Activated T-cell treated with anti-CD3 and anti-CD28 coated beads, Interleukin-2, amount 50 U/mL, for 72 hours (primary cell): ENCODE results near the gene DIP2C. TPM values are rescaled to one million over a fixed set of nuclear protein-coding genes. Genes with fewer than 3 reads are reported as not detected.

Experiments used
- ATAC-seq, 2 donors: fragments of 150-1000 bp; cut with Tn5 transposase; replicated peaks in 1 of 2; 2 replicates each; pipeline ENCODE4 v1.10.0; 2021; ENCODE audit warnings: moderate library complexity in 2 of 2, mild to moderate bottlenecking in 1 of 2
- DNase-seq, 2 donors: peaks; one replicate each; pipeline ENCODE4 v3.0.0; 2021 to 2022; ENCODE audit warnings: mixed read lengths in 1 of 2
- H3K27ac Mint-ChIP-seq: one replicate; pipeline ENCODE4 v1.8.0; 2022; ENCODE audit warnings: mild to moderate bottlenecking, moderate library complexity, mixed read lengths
- H3K27me3 Mint-ChIP-seq: one replicate; pipeline ENCODE4 v1.8.0; 2022; ENCODE audit warnings: low read depth, mixed read lengths
- H3K36me3 Mint-ChIP-seq, 2 donors: one replicate each; pipeline ENCODE4 v1.8.0; 2022; ENCODE audit warnings: mixed read lengths in 2 of 2, mild to moderate bottlenecking in 1 of 2; ENCODE audit not compliant: insufficient read depth in 2 of 2
- H3K4me1 Mint-ChIP-seq: one replicate; pipeline ENCODE4 v1.8.0; 2022; ENCODE audit warnings: low read depth, mixed read lengths
- H3K4me3 Mint-ChIP-seq, 2 donors: one replicate each; pipeline ENCODE4 v1.8.0; 2022; ENCODE audit warnings: mild to moderate bottlenecking in 2 of 2, mixed read lengths in 2 of 2, moderate library complexity in 2 of 2
- H3K9me3 Mint-ChIP-seq, 2 donors: one replicate each; pipeline ENCODE4 v1.8.0; 2022; ENCODE audit warnings: mixed read lengths in 2 of 2
- total RNA-seq, 2 donors: library from RNA; stranded (reverse); gene quantifications; one replicate each; pipeline ENCODE4 v1.2.3, GENCODE V29; 2022

Gene DIP2C
- total RNA-seq, 2 donors from 2014 or later, result 0.70 to 1.6 TPM

DNA sequence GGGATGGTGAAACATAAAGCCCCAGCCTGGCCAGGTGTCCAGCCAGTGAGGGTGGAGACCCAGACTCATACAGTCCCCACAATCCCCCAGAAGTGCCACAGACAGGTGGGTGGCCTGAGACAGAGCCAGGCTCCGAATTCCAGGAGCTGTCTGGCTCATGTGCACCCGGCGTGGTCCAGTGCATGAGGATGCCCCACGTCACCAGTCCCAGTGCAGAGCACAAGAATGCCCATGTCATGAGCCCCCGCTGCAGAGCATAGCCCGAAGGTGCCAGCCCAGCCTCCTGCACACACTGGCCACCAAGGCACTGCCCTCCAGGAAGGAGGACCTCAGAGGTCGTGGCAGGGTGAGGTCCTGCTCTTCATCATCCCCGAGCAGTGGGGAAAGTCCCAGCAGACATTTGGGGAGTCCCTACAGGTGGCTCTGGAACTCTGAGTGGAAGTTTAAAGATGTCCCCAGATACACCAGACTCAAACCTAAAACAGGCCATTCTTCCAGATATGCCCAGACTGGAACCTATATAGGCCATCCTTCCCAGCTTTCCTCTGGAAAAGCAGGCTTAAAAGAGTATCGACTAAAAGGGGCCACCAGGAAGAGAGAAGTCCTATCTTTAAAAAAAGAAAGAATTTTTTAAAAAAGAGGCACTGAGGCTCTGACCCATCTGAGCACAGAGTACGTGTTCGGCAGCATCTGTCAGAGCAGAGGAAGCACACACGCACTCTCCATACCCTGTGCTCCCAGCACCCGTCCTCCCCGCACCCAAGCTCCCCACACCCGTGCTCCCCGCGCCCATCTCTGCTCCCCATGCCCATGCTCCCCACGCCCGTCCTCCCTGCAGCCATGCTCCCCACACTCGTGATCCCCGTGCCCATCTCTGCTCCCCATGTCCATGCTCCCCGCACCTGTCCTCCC is 11.5 kb downstream of the DIP2C start:
- Mint-ChIP-seq H3K27me3 (peaks cover 19% of the 10 kb centered on the region), H3K4me3 (no peak overlapping the region), H3K4me1 (peaks cover 24% of the 10 kb centered on the region), H3K9me3 (no peaks in the 10 kb centered on the region), H3K27ac (no peak overlapping the region), H3K36me3 (no peaks in the 10 kb centered on the region)
- DNase-seq (no peak), ATAC-seq (no peak)

DNA sequence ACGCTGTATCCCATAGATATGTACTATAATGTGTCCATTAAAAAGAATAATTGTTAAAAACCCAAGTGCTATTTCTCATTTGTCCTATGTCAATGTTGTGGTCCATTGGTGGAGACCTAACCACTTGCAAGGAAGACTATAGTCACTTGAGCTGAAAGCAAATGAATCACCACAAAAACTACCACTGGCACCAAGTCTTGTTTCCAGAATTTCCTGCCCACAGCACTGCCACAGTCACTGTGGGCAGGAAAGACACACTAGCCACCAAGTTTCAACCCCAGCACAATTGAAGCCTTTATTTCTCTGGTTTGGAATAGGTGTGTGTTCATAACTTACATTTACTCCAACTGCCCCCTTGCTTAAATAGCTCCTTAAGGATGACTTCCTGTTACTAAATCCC is 12.4 kb downstream of the DIP2C start:
- Mint-ChIP-seq H3K36me3 (no peaks in the 10 kb centered on the region), H3K4me1 (peaks cover 24% of the 10 kb centered on the region), H3K27ac (no peak overlapping the region), H3K27me3 (peaks cover 9% of the 10 kb centered on the region), H3K9me3 (no peaks in the 10 kb centered on the region), H3K4me3 (peak overlapping the region in 1 of 2 donors; percentile 40)
- DNase-seq (peak; percentile 23 to 34), ATAC-seq (peak; percentile 77 to 78)

DNA sequence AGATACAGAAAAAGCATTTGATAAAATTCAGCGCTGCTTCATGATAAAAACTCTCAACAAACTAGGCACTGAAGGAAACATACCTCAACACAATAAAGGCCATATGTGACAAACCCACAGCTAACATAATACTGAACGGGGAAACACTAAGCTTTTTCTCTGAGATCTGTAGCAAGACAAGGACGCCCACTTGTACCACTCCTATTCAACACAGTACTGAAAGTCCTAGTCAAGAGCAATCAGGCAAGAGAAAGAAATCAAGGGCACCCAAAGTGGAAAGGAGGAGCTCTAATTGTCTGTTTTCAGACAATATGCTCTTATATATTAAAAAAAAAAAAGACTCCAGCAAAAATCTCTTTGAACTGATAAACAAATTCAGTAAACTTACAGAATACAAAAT is 13.3 kb downstream of the DIP2C start:
- ATAC-seq (peak; percentile 82 to 89), DNase-seq (no peak)
- Mint-ChIP-seq H3K27me3 (peaks cover 8% of the 10 kb centered on the region), H3K36me3 (no peaks in the 10 kb centered on the region), H3K4me3 (peak overlapping the region in 1 of 2 donors; percentile 0), H3K27ac (no peak overlapping the region), H3K4me1 (peaks cover 24% of the 10 kb centered on the region), H3K9me3 (no peaks in the 10 kb centered on the region)

DNA sequence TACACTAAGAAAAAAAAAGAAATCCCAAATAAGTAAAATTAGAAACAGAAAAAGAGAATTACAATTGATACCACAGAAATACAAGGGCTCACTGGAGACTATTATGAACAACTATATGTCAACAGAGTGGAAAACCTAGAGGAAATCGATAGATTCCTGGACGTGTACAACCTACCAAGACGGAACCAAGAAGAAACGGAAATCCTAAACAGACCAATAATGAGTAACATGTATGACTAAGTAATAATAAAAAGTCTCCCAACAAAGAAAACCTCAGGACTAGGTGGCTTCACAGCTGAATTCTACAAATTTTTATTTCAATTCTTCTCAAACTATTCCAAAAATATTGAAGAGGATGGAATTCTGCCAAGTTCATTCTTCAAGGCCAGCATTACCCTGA is 13.9 kb downstream of the DIP2C start:
- H3K27me3 Mint-ChIP-seq, result peaks cover 8% of the 10 kb centered on the region
- no peaks in the 10 kb centered on the region for H3K36me3 Mint-ChIP-seq
- no peak overlapping the region for H3K4me3 Mint-ChIP-seq
- no peak for ATAC-seq
- no peaks in the 10 kb centered on the region for H3K9me3 Mint-ChIP-seq
- no peak for DNase-seq
- no peak overlapping the region for H3K27ac Mint-ChIP-seq
- peaks cover 24% of the 10 kb centered on the region for H3K4me1 Mint-ChIP-seq

DNA sequence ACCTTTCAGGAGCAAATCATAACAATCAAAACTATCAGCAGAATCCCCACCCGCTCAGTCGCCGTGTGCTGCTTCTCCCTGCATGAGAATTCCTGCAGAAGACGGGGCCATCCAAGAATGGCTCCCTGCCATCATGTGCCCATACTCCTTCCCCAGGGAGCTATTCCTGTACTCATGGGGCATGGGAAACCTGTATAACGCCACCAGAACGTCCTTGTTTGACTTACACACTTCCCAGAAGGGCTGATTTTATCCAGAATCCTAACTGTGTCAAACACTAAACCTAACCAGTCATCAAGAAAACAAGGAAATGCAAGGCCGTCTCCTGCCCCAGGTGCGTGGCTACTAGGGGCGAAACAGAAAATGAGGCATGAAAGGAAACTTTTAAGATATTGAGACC is 16.0 kb downstream of the DIP2C start:
- no peaks in the 10 kb centered on the region for H3K36me3 Mint-ChIP-seq
- H3K27ac Mint-ChIP-seq, result no peak overlapping the region
- no peak for DNase-seq
- no peak overlapping the region for H3K4me3 Mint-ChIP-seq
- ATAC-seq, result no peak
- peaks cover 24% of the 10 kb centered on the region for H3K4me1 Mint-ChIP-seq
- peaks cover 8% of the 10 kb centered on the region for H3K27me3 Mint-ChIP-seq
- H3K9me3 Mint-ChIP-seq, result no peaks in the 10 kb centered on the region

DNA sequence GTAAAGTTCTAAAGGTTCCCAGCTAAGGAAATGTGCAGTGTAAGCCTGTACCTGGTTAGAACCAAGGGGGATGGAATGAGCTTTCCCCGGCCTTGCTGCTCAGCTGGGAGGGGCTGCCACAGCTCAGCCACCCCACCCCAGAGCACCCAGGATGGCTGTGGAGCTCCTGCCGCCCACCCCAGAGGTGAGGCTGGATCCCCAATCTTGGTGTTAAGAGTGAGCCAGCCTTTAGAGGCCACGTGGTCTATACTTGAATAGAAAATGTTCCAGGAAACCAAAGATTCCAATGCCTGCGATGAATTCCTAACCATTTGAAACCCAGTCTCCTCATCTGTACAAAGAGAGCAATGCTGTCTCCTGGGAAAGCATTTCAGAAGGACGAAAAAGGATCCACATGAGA is 16.5 kb downstream of the DIP2C start:
- no peak for DNase-seq
- no peak overlapping the region for H3K4me3 Mint-ChIP-seq
- H3K36me3 Mint-ChIP-seq, result no peaks in the 10 kb centered on the region
- ATAC-seq, result no peak
- peaks cover 8% of the 10 kb centered on the region for H3K27me3 Mint-ChIP-seq
- no peak overlapping the region for H3K27ac Mint-ChIP-seq
- peaks cover 24% of the 10 kb centered on the region for H3K4me1 Mint-ChIP-seq
- H3K9me3 Mint-ChIP-seq, result no peaks in the 10 kb centered on the region

DNA sequence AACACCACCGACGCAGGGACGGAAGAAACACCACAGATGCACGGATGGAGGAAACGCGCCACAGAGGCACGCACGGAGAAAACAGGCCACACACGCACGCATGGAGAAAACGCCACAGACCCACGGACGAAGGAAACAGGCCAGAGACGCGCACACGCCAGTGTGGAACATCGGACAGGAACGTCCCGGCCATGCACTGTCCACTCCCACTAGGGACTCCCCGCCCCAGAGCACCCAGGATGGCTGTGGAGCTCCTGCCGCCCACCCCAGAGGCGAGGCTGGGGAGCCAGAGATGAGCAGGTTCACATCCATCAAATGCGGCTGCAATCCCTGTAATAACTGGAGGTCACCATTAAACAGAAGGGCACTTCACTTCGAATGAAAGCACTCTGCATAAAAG is 17.3 kb downstream of the DIP2C start:
- peaks cover 16% of the 10 kb centered on the region for H3K4me1 Mint-ChIP-seq
- DNase-seq (no peak), ATAC-seq (no peak)
- H3K27ac Mint-ChIP-seq, result no peak overlapping the region
- no peaks in the 10 kb centered on the region for H3K36me3 Mint-ChIP-seq
- H3K4me3 Mint-ChIP-seq, result no peak overlapping the region
- H3K9me3 Mint-ChIP-seq, result no peaks in the 10 kb centered on the region
- H3K27me3 Mint-ChIP-seq, result peaks cover 8% of the 10 kb centered on the region

DNA sequence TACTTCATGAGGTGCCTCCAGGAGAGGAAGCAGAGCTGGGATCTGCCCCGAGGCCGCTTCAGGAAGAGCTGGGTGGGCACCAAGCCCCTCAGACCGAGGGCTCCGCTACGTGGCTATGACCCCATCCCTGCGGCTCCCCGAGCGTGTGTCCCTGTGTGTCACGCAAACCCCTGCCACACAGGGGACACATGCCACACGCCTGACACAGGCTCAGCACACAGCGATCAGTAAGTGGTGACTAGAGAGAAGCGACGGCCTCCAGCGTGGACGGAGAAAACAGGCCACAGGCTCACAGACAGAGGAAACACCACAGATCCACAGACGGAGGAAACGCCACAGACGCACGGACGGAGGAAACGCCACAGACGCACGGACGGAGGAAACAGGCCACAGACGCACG is 18.5 kb downstream of the DIP2C start:
- Mint-ChIP-seq H3K36me3 (no peaks in the 10 kb centered on the region), H3K4me1 (peaks cover 4% of the 10 kb centered on the region), H3K4me3 (no peak overlapping the region), H3K27me3 (peaks cover 8% of the 10 kb centered on the region), H3K27ac (no peak overlapping the region), H3K9me3 (no peaks in the 10 kb centered on the region)
- DNase-seq, result no peak
- ATAC-seq, result no peak

DNA sequence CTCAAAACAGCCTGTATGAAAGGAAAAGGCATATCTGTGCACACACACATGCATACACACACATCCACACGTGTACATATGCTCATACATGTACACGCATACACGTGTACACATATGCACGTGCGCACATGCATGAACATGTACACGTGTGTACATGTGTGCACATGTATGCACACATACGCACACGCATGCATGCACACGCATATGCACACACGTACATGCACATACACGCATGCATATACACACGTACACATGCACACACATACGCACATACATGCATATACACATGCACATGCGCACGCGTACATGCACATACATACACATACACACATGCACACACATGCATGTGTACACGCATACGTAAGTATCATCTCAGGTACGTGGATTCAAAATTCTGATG is 19.4 kb downstream of the DIP2C start:
- peaks cover 3% of the 10 kb centered on the region for H3K27me3 Mint-ChIP-seq

DNA sequence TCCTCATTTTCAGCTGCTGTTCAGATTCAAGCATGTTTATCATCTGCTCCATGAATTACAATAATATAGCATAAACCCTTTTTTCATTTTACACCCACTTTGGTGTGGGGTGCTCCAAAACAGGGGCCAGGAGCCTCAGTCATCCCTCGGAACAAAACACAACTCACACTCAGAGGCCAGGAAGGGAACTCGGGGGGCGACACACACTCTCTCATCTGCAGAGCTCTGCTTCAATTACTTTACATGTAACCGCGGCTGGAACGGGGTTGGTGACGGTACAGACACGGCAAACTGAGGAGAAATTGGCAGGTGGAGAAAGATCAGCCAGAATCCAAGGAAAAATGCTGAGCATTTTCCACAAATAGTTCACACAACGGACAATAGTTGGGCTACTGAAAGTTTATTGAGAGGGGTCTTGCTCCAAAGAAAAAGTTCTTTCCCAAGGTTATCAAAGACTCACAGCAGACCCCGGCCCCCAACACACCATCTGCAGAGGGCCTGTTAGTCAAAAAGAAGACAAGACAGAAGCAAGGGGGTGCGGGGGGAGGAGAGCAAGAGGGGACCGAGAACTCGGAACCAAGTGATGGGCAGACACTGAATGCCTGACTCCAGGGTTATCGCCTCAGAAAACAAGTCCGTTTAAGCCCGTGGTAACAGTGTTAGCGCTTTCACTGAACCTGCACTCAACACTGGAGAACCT is 20.5 kb downstream of the DIP2C start:
- no peaks in the 10 kb centered on the region for H3K9me3 Mint-ChIP-seq
- no peak for DNase-seq
- no peak overlapping the region for H3K27ac Mint-ChIP-seq
- no peaks in the 10 kb centered on the region for H3K36me3 Mint-ChIP-seq
- ATAC-seq, result no peak
- H3K4me1 Mint-ChIP-seq, result no peaks in the 10 kb centered on the region
- no peak overlapping the region for H3K4me3 Mint-ChIP-seq
- H3K27me3 Mint-ChIP-seq, result no peaks in the 10 kb centered on the region

More for the DNA sequence above, 19.4 kb downstream of the DIP2C start:
- H3K4me1 Mint-ChIP-seq, result no peaks in the 10 kb centered on the region
- H3K36me3 Mint-ChIP-seq, result no peaks in the 10 kb centered on the region
- no peaks in the 10 kb centered on the region for H3K9me3 Mint-ChIP-seq
- no peak overlapping the region for H3K4me3 Mint-ChIP-seq
- no peak overlapping the region for H3K27ac Mint-ChIP-seq
- DNase-seq (no peak), ATAC-seq (no peak)

DNA sequence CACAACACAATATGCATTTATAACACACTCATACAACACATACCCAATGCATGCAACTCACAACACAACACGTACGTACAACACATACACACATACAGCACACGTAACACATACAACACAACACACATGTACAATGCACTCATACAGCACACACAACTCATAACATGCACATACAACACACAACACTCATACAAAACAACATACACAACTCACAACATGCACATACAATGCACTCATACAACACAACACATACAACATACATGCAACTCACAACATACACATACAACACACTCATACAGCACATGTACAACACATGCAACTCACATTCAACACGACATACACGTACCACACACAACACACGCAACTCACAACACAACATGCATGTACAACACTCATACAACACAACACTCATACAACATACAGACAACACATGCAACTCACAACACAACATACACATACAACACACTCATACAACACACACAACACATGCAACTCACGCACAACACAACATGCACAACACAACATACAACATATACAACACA is 21.8 kb downstream of the DIP2C start:
- DNase-seq, result no peak
- Mint-ChIP-seq H3K36me3 (no peaks in the 10 kb centered on the region), H3K27me3 (peaks cover 5% of the 10 kb centered on the region), H3K4me1 (no peaks in the 10 kb centered on the region), H3K27ac (no peak overlapping the region), H3K9me3 (no peaks in the 10 kb centered on the region), H3K4me3 (no peak overlapping the region)
- no peak for ATAC-seq

DNA sequence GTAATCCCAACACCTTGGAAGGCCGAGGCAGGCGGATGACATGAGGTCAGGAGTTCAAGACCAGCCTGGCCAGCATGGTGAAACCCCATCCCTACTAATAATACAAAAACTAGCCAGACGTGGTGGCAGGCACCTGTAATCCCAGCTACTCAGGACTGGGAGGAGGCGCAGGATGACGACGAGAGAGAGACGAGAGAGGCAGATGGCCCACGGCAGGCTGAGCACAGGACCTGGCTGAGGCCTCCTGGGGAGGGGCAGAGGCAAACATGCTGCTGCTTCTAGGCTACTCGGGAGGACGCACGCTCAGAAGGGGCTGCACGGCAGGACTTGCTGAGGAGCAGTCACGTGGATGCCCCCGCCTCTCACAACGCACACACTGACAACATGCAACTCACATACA is 22.4 kb downstream of the DIP2C start:
- H3K27ac Mint-ChIP-seq, result no peak overlapping the region
- H3K4me3 Mint-ChIP-seq, result no peak overlapping the region
- peaks cover 10% of the 10 kb centered on the region for H3K27me3 Mint-ChIP-seq
- no peaks in the 10 kb centered on the region for H3K36me3 Mint-ChIP-seq
- no peak for ATAC-seq
- no peaks in the 10 kb centered on the region for H3K9me3 Mint-ChIP-seq
- no peaks in the 10 kb centered on the region for H3K4me1 Mint-ChIP-seq
- no peak for DNase-seq

DNA sequence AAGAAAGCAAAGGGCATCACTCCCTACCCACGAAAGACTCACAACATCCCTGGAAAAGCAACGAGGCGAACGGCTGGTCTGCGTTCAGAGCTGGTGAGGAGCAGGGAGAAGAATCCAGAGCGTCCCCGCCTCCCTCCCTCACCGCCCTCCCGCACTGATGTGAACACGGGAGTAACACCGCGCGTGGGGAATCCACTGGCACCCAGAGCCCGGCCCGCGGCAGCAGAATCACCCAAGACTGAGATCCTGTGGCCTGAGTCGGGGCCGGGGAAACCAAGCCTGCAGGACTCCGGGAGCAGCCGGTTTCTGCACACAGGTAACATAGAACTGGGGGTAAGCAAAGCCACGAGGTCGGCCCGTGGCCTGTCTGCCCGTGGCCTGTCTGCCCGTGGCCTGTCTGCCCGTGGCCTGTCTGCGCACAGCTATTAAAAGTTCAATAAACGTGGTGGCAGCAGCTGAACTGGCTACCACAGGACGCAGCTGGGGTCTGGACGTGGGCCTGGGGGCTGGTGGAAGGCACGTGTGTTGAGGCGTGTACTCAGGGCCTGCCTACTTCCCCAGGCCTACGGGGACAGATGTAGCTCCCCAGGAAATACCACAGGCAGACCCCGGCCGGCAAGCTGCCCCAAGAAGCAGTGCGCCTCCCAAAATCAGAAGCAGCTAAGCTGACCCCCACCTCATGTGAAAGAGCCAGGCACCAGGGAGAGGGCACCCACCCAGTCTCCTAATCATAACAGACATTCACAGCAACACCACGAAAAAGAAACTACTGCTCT is 23.0 kb downstream of the DIP2C start:
- Mint-ChIP-seq H3K4me1 (no peaks in the 10 kb centered on the region), H3K27me3 (peaks cover 17% of the 10 kb centered on the region), H3K36me3 (no peaks in the 10 kb centered on the region), H3K27ac (no peak overlapping the region), H3K4me3 (no peak overlapping the region), H3K9me3 (no peaks in the 10 kb centered on the region)
- DNase-seq, result no peak
- ATAC-seq, result no peak
